Measurements from ENCODE around the gene PHF10. TPM values are rescaled to one million over a fixed set of nuclear protein-coding genes. Genes with fewer than 3 reads are reported as not detected.
A peak's percentile ranks its signal among the peaks of the same experiment; 100 is the strongest.
"Not testable (repeated sequence)": the region's sequence is repeated elsewhere in the genome, so short reads cannot be mapped to it uniquely, and the experiment has no call there.

Gene PHF10
- total RNA-seq: 10 to 100 TPM; 75.5 to 77.9 TPM

- ChIA-PET POLR2A (interaction anchor here (0.8 to 1.8 kb wide), 5 partner anchors 11 to 30 kb away, joined by 3 to 20 read pairs (median 3); partner anchors contain the start of genes C6orf120, DYNLT2, ERMARD and WDR27), CTCF (interaction anchor here (0.9 to 1.3 kb wide), 2 partner anchors 23 to 65 kb away, joined by 3 to 6 read pairs; no protein-coding TSS in a partner anchor)
- DNase-seq: peak; percentile 71
- H3K4me1 Mint-ChIP-seq (ENCODE audit: low read depth): peaks cover 35% of the 10 kb centered on the region
- no peaks in the 10 kb centered on the region for H3K9me3 Mint-ChIP-seq
- intact Hi-C loops (cut with micrococcal nuclease): loop anchor here (10.0 kb wide), 1 partner anchor 510 kb away; no protein-coding TSS in a partner anchor
- H3K27ac Mint-ChIP-seq: peak within 1 kb of the TSS; percentile 100
- peaks cover 10% of the 10 kb centered on the region for H3K36me3 Mint-ChIP-seq
- H3K4me3 Mint-ChIP-seq: peak within 1 kb of the TSS; percentile 98
- H3K27me3 Mint-ChIP-seq: no peaks in the 10 kb centered on the region
Measured at GRCh38 chr6:169724494-169725124, at the start of gene PHF10. TSS of gene PHF10 (minus strand) at chr6:169724500. CDS start at chr6:169723931, 569 bp downstream.

DNA sequence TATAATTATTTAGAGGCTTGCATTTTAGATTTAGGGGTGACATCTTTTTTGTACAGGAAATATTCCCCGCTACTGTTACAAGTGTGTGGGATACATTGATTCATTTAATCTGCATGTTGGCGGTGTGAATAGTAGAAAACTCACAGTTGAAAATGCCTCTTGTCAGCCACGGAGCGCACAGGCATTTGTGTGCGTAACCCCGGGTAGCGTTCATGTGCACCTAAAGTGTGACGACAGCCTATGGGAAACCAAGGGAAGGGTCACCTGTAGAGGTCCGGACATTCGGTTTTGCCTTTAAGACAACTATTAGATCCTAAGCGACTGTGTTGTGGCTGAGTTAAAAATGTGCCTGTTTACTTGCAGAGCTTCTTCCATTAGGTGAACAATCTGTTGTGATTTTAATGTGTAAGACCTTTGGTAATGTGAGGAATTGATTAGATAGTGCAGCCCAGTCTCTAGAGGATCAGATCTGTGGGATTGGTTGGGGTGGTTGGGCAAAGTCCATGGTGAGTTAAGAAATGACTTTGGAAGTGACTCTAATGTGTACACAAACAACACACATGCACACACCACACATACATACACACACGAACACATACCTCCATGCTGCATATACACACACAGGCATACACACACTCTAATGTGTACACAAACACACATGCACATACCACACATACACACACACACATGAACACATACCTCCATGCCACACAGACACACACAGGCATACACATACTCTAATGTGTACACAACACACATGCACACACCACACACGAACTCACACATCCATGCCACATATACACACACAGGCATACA lies 42.8 kb upstream of the PHF10 start:
- no peaks in the 10 kb centered on the region for H3K9me3 Mint-ChIP-seq
- ChIA-PET POLR2A (no interaction called here), CTCF (interaction anchor here (0.9 to 1.1 kb wide), 2 partner anchors 14 to 23 kb away, joined by 3 read pairs; no protein-coding TSS in a partner anchor)
- H3K27ac Mint-ChIP-seq: no peak overlapping the region
- H3K27me3 Mint-ChIP-seq: no peaks in the 10 kb centered on the region
- no peak overlapping the region for H3K4me3 Mint-ChIP-seq
- no peak for DNase-seq
- H3K4me1 Mint-ChIP-seq (ENCODE audit: low read depth): no peaks in the 10 kb centered on the region
- intact Hi-C loops (cut with micrococcal nuclease): no loop called here
- H3K36me3 Mint-ChIP-seq: peaks cover 45% of the 10 kb centered on the region

DNA sequence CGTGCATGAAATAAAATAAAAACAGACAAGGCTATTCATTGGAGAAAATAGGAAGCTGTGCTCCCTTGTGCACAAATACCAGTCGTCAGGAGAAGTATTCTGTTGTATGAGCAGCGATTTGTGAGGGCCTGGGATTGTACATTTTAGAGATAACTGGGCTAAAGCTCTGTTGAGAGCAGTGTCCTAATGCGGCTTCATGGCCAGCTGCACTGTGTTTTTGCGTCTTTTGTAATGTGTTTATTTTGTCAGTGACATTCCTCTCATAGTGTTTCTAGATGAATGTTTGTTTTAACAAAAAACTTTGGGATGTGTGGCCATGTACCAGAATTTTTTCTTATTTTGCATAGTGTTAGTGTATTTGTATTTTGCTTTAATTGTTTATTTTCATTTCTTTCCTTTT lies 41.9 kb upstream of the PHF10 start:
- Mint-ChIP-seq H3K4me1 (ENCODE audit: low read depth) (no peaks in the 10 kb centered on the region), H3K4me3 (no peak overlapping the region), H3K27ac (no peak overlapping the region), H3K9me3 (no peaks in the 10 kb centered on the region), H3K36me3 (peaks cover 44% of the 10 kb centered on the region), H3K27me3 (no peaks in the 10 kb centered on the region)
- DNase-seq: no peak
- ChIA-PET CTCF (interaction anchor here (1.1 kb wide), 1 partner anchor 13 kb away, joined by 3 read pairs; no protein-coding TSS in a partner anchor), POLR2A (no interaction called here)
- intact Hi-C loops (cut with micrococcal nuclease): no loop called here

DNA sequence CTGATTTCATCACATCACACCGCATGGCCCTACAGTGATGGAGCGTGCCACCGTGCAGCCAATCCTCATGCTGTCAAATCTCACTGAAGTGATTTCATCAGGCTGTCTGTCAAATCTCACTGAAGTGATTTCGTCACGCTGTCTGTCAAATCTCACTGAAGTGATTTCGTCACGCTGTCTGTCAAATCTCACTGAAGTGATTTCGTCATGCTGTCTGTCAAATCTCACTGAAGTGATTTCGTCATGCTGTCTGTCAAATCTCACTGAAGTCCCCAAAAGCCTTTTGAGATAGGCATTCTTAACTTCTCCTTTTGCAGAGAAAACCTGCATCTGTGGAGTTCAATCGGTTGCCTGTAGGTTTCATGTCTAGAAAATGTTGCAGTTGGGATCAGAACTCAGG lies 41.5 kb upstream of the PHF10 start:
- intact Hi-C loops (cut with micrococcal nuclease); H3K9me3 Mint-ChIP-seq; POLR2A ChIA-PET; H3K27ac Mint-ChIP-seq; H3K4me3 Mint-ChIP-seq; DNase-seq; H3K27me3 Mint-ChIP-seq; H3K4me1 Mint-ChIP-seq (ENCODE audit: low read depth): not testable (repeated sequence)
- H3K36me3 Mint-ChIP-seq: peaks cover 45% of the 10 kb centered on the region
- CTCF ChIA-PET: interaction anchor here (1.1 kb wide), 1 partner anchor 12 kb away, joined by 3 read pairs; no protein-coding TSS in a partner anchor

DNA sequence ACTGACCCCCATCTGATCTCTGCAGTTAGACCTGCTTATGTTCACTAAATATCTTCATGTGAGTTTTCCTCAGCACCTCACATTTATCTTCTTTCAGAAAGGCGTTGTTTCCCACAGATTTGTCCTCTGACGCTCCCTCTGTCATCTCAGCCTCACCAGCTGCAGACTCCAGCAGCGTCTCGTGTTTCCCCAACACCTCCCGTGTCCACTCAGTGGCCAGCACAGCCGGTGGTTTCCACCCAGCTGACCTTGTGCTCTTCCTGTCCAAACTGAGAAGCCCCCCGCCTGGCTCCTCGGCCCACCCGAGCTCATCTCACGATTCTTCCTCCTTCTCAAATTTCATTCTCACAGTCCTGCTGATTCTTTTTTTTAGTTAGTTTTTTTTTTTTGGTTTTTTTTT lies 39.6 kb upstream of the PHF10 start:
- ChIA-PET POLR2A (no interaction called here), CTCF (interaction anchor here (0.6 to 1.9 kb wide), 3 partner anchors 9 to 57 kb away, joined by 3 to 5 read pairs (median 3); no protein-coding TSS in a partner anchor)
- no peak overlapping the region for H3K27ac Mint-ChIP-seq
- DNase-seq: no peak
- H3K4me1 Mint-ChIP-seq (ENCODE audit: low read depth): no peaks in the 10 kb centered on the region
- H3K36me3 Mint-ChIP-seq: peaks cover 54% of the 10 kb centered on the region
- no peak overlapping the region for H3K4me3 Mint-ChIP-seq
- H3K9me3 Mint-ChIP-seq: no peaks in the 10 kb centered on the region
- no peaks in the 10 kb centered on the region for H3K27me3 Mint-ChIP-seq
- intact Hi-C loops (cut with micrococcal nuclease): no loop called here

GRCh38 chr6:169763308-169763707 lies 39.0 kb upstream of the PHF10 start:
- peaks cover 57% of the 10 kb centered on the region for H3K36me3 Mint-ChIP-seq
- H3K4me3 Mint-ChIP-seq: no peak overlapping the region
- no peaks in the 10 kb centered on the region for H3K27me3 Mint-ChIP-seq
- POLR2A ChIA-PET: no interaction called here
- intact Hi-C loops (cut with micrococcal nuclease): no loop called here
- H3K4me1 Mint-ChIP-seq (ENCODE audit: low read depth): no peaks in the 10 kb centered on the region
- CTCF ChIA-PET: interaction anchor here (0.6 to 1.9 kb wide), 2 partner anchors 27 to 56 kb away, joined by 3 to 5 read pairs; no protein-coding TSS in a partner anchor
- H3K27ac Mint-ChIP-seq: no peak overlapping the region
- no peak for DNase-seq
- no peaks in the 10 kb centered on the region for H3K9me3 Mint-ChIP-seq

DNA sequence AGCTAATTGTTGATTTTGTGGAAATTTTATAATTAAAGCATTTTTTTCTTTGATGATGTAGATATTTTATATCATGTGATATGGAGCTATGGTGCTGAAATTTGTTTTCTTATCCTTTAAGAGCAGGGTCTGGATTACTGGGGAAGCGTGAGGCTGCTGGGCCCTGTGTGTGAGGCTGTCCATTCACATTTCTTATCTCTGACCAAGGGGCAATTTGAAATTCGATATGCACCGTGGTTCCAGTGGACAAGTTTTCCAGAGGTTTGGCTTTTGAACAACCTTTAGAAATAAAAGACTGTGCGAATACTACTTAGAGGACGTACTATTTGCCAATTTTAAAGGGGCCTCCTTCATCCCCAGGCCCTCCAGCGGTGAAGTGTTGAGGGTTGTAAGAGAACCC lies 30.9 kb upstream of the PHF10 start:
- ChIA-PET POLR2A (interaction anchor here (1.1 kb wide), 1 partner anchor 53 kb away, joined by 3 read pairs; the partner anchor contains the start of genes C6orf120 and WDR27), CTCF (interaction anchor here (0.7 to 1.4 kb wide), 2 partner anchors 9 to 826 kb away, joined by 3 to 4 read pairs; no protein-coding TSS in a partner anchor)
- DNase-seq: no peak
- Mint-ChIP-seq H3K27me3 (no peaks in the 10 kb centered on the region), H3K27ac (no peak overlapping the region), H3K4me3 (no peak overlapping the region), H3K4me1 (ENCODE audit: low read depth) (peaks cover 20% of the 10 kb centered on the region), H3K9me3 (no peaks in the 10 kb centered on the region), H3K36me3 (peaks cover 34% of the 10 kb centered on the region)
- intact Hi-C loops (cut with micrococcal nuclease): no loop called here

- Mint-ChIP-seq H3K4me3 (peak overlapping the region; percentile 95), H3K9me3 (peaks cover 3% of the 10 kb centered on the region), H3K36me3 (peaks cover 29% of the 10 kb centered on the region), H3K27me3 (no peaks in the 10 kb centered on the region), H3K27ac (peak overlapping the region; percentile 98), H3K4me1 (ENCODE audit: low read depth) (peaks cover 29% of the 10 kb centered on the region)
- POLR2A ChIA-PET: interaction anchor here (0.7 to 4.1 kb wide), 9 partner anchors 21 to 801 kb away, joined by 3 to 34 read pairs (median 6); partner anchors contain the start of genes C6orf120, PHF10, PSMB1 and TBP
- intact Hi-C loops (cut with micrococcal nuclease): no loop called here
- peak; percentile 26 for DNase-seq
- CTCF ChIA-PET: interaction anchor here (1.0 to 1.3 kb wide), 3 partner anchors 38 to 832 kb away, joined by 3 to 7 read pairs (median 4); partner anchors contain the start of genes PDCD2 and TBP
Measured at GRCh38 chr6:169752074-169752623, 27.8 kb upstream of the PHF10 start.

DNA sequence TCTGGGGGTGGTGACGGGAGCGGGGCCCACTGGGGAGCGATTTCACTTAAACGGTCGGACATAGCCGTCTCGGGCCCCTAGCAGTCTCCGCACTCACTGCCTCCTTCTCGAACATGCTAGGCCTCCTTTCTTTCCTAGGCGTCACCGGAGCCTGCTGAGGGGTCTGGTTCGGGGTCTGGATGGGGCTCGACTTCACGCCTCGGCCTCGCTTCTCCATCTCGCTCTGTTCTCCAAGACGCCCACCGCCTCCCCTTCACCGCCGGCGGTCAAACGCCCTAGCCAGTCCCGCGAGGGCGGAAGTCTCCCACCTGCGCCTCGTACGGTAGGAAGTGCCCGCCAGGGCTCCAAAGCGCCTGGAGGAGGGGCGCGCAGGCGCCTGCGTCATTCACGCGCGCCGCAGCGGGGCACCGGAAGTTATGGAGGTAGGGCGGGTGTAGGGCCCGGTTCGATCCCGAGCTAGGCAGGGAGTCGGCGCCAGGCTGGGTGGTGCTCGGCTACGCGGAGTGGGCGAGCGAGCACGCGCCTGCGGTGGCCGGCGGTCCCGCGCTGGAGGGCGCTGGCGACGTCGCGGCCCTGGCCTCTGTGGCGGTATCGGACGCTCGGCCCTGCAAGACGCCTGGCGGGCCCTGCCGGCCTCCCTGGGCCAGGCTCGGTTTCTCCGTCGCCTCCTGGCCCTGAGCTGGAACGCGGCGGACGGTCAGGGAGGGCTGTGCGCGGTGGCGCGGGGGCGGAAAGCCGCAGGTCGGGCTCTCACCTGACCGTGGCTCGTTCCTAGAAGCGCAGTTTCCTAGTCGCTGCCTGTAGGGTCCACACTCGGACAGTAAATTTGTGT lies 27.2 kb upstream of the PHF10 start, which contains the start of the genes DYNLT2 and ERMARD:
Gene DYNLT2 (minus strand): TSS at position 331 of the 832 bp plus-strand sequence. CDS start 114 bp downstream, at position 217.
Gene ERMARD (plus strand): TSS at position 381 of the 832 bp plus-strand sequence. CDS start 36 bp downstream, at position 417.
- Mint-ChIP-seq H3K27ac (peak within 1 kb of the TSS; percentile 98), H3K36me3 (peaks cover 25% of the 10 kb centered on the region), H3K4me1 (ENCODE audit: low read depth) (peaks cover 29% of the 10 kb centered on the region), H3K9me3 (peaks cover 5% of the 10 kb centered on the region), H3K4me3 (peak within 1 kb of the TSS; percentile 95), H3K27me3 (no peaks in the 10 kb centered on the region)
- intact Hi-C loops (cut with micrococcal nuclease): loop anchor here (1.0 kb wide), 4 partner anchors 28 to 803 kb away; partner anchors contain the start of genes C6orf120, TBP and WDR27
- peak; percentile 96 for DNase-seq
- ChIA-PET POLR2A (interaction anchor here (0.7 to 4.1 kb wide), 10 partner anchors 22 to 802 kb away, joined by 3 to 34 read pairs (median 6); partner anchors contain the start of genes C6orf120, FAM120B, PHF10 and PSMB1), CTCF (interaction anchor here (1.0 to 1.3 kb wide), 3 partner anchors 39 to 833 kb away, joined by 3 to 7 read pairs (median 4); partner anchors contain the start of genes PDCD2 and TBP)

DNA sequence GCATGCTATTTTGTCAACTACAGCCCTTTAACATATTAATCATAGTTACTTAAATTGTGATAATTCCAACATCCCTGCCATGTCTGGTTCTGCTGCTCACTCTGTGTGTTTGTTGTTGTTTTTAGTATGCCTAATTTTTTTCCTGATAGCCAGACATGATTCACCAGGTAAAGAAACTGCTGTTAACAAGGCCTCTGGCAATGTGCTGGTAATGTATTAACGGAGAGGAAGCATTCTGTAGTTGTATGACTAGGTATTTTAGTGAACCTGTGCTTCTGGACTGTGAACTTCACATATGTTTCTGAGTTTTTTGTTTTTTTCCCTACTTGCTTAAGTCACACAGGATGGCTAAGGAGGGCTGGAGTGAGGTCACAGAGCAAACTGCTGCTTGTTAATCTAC lies 22.3 kb upstream of the PHF10 start:
- Mint-ChIP-seq H3K36me3 (peaks cover 26% of the 10 kb centered on the region), H3K9me3 (peaks cover 12% of the 10 kb centered on the region), H3K27me3 (no peaks in the 10 kb centered on the region), H3K4me1 (ENCODE audit: low read depth) (peaks cover 12% of the 10 kb centered on the region), H3K4me3 (no peak overlapping the region), H3K27ac (no peak overlapping the region)
- POLR2A ChIA-PET: no interaction called here
- CTCF ChIA-PET: no interaction called here
- intact Hi-C loops (cut with micrococcal nuclease): no loop called here
- no peak for DNase-seq

GRCh38 chr6:169745405-169745804 lies 21.1 kb upstream of the PHF10 start:
- DNase-seq: no peak
- Mint-ChIP-seq H3K27me3 (no peaks in the 10 kb centered on the region), H3K4me3 (no peak overlapping the region), H3K4me1 (ENCODE audit: low read depth) (peaks cover 12% of the 10 kb centered on the region), H3K9me3 (peaks cover 12% of the 10 kb centered on the region), H3K36me3 (peaks cover 20% of the 10 kb centered on the region), H3K27ac (no peak overlapping the region)
- POLR2A ChIA-PET: no interaction called here
- CTCF ChIA-PET: no interaction called here
- intact Hi-C loops (cut with micrococcal nuclease): no loop called here
